HEK293T (cell line): ENCODE data around the gene SRA1.

Source experiments
- BHLHE40 ChIP-seq: fragments of 450-650 bp; IDR thresholded peaks from 2 replicates; pipeline ENCODE4 v1.6.1; 2016; ENCODE audit warnings: mild to moderate bottlenecking, moderate library complexity, borderline replicate concordance
- ELF4 ChIP-seq: fragments of 450-650 bp; IDR thresholded peaks from 2 replicates; pipeline ENCODE4 v1.6.1; 2017; ENCODE audit warnings: antibody characterized with exemption
- FOXM1 ChIP-seq: fragments of 450-650 bp; IDR thresholded peaks from 2 replicates; pipeline ENCODE4 v1.6.1; 2017; ENCODE audit warnings: mild to moderate bottlenecking, borderline replicate concordance
- PKNOX1 ChIP-seq: fragments of 450-650 bp; IDR thresholded peaks from 2 replicates; pipeline ENCODE4 v1.6.1; 2016
- SUZ12 ChIP-seq: fragments of 450-650 bp; IDR thresholded peaks from 2 replicates; pipeline ENCODE4 v1.6.1; 2016; ENCODE audit warnings: mild to moderate bottlenecking
- TARDBP ChIP-seq: fragments of 450-650 bp; IDR thresholded peaks from 2 replicates; pipeline ENCODE4 v1.6.1; 2016

GRCh38 chr5:140547508-140548299, 9.6 kb downstream of the SRA1 start, which contains the start of gene EIF4EBP3:
- TF ChIP-seq BHLHE40 (no peak), FOXM1 (no peak), ELF4 (no peak), TARDBP (no peak), PKNOX1 (peak; percentile 79), SUZ12 (no peak)
